Inflammatory macrophage treated with lipopolysaccharide for 4 hours (primary cell): Measurements from ENCODE around the gene PBX3.
"Not testable (repeated sequence)": the region's sequence is repeated elsewhere in the genome, so short reads cannot be mapped to it uniquely, and the experiment has no call there.

Source experiments
- DNase-seq: peaks from one replicate; pipeline ENCODE4 v3.0.0-alpha.2; 2020

Gene PBX3

GRCh38 chr9:125779220-125779565 lies 32.0 kb downstream of the PBX3 start:
- DNase-seq: not testable (repeated sequence)

- no peak for DNase-seq
Measured at GRCh38 chr9:125782718-125783117, 35.5 kb downstream of the PBX3 start.

GRCh38 chr9:125784286-125785049 lies 37.3 kb downstream of the PBX3 start:
- peak; percentile 42 for DNase-seq

- peak; percentile 91 for DNase-seq
Measured at GRCh38 chr9:125785248-125785751, 38.1 kb downstream of the PBX3 start.

- no peak for DNase-seq
Measured at GRCh38 chr9:125787715-125788114, 40.5 kb downstream of the PBX3 start.

GRCh38 chr9:125789196-125789595 lies 42.0 kb downstream of the PBX3 start:
- peak; percentile 32 for DNase-seq

- DNase-seq: no peak
Measured at GRCh38 chr9:125794708-125795107, 47.5 kb downstream of the PBX3 start.

GRCh38 chr9:125795970-125796596 lies 48.9 kb downstream of the PBX3 start:
- DNase-seq: no peak

GRCh38 chr9:125797930-125798329 lies 50.8 kb downstream of the PBX3 start:
- no peak for DNase-seq

GRCh38 chr9:125803526-125803925 lies 56.4 kb downstream of the PBX3 start:
- no peak for DNase-seq

- DNase-seq: no peak
Measured at GRCh38 chr9:125805057-125805456, 57.9 kb downstream of the PBX3 start.

GRCh38 chr9:125805586-125805985 lies 58.4 kb downstream of the PBX3 start:
- no peak for DNase-seq

- DNase-seq: no peak
Measured at GRCh38 chr9:125807079-125807478, 59.9 kb downstream of the PBX3 start.

GRCh38 chr9:125810161-125810560 lies 63.0 kb downstream of the PBX3 start:
- DNase-seq: no peak

- DNase-seq: no peak
Measured at GRCh38 chr9:125811002-125811401, 63.8 kb downstream of the PBX3 start.

GRCh38 chr9:125812403-125812802 lies 65.2 kb downstream of the PBX3 start:
- DNase-seq: no peak

GRCh38 chr9:125815568-125815967 lies 68.4 kb downstream of the PBX3 start:
- no peak for DNase-seq

- no peak for DNase-seq
Measured at GRCh38 chr9:125816321-125816720, 69.1 kb downstream of the PBX3 start.

GRCh38 chr9:125820100-125820804 lies 73.1 kb downstream of the PBX3 start:
- DNase-seq: no peak

- peak; percentile 23 for DNase-seq
Measured at GRCh38 chr9:125821078-125821477, 73.9 kb downstream of the PBX3 start.

- DNase-seq: no peak
Measured at GRCh38 chr9:125822160-125822559, 75.0 kb downstream of the PBX3 start.

- no peak for DNase-seq
Measured at GRCh38 chr9:125822902-125823301, 75.7 kb downstream of the PBX3 start.

- peak; percentile 50 for DNase-seq
Measured at GRCh38 chr9:125823874-125824406, 76.8 kb downstream of the PBX3 start.

- DNase-seq: no peak
Measured at GRCh38 chr9:125825762-125826161, 78.6 kb downstream of the PBX3 start.
